Keratinocyte (primary cell): ENCODE measurements around the gene CRB2.

ENCODE experiments used
- EZH2 ChIP-seq: IDR thresholded peaks from one replicate; pipeline ENCODE4 v1.6.1; 2012; ENCODE audit warnings: inconsistent platforms, mild to moderate bottlenecking, low read length, moderate library complexity
- TF ChIP-seq, protein P1 (sequence below), 3 experiments: IDR thresholded peaks in 1 of 3; conservative IDR thresholded peaks in 1 of 3; optimal IDR thresholded peaks in 1 of 3; 2 replicates in 2 of 3; 3 replicates in 1 of 3; pipeline versions ENCODE3 to v1.5.1; 2011; ENCODE audit warnings: low read length in 3 of 3, mild to moderate bottlenecking in 3 of 3, moderate library complexity in 2 of 3, control low read depth in 1 of 3, inconsistent platforms in 1 of 3; ENCODE audit not compliant: insufficient read depth in 2 of 3; ENCODE audit errors: extremely low read depth in 1 of 3

- TF ChIP-seq, protein P1, sequence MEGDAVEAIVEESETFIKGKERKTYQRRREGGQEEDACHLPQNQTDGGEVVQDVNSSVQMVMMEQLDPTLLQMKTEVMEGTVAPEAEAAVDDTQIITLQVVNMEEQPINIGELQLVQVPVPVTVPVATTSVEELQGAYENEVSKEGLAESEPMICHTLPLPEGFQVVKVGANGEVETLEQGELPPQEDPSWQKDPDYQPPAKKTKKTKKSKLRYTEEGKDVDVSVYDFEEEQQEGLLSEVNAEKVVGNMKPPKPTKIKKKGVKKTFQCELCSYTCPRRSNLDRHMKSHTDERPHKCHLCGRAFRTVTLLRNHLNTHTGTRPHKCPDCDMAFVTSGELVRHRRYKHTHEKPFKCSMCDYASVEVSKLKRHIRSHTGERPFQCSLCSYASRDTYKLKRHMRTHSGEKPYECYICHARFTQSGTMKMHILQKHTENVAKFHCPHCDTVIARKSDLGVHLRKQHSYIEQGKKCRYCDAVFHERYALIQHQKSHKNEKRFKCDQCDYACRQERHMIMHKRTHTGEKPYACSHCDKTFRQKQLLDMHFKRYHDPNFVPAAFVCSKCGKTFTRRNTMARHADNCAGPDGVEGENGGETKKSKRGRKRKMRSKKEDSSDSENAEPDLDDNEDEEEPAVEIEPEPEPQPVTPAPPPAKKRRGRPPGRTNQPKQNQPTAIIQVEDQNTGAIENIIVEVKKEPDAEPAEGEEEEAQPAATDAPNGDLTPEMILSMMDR (optimal IDR thresholded peaks at IDR 0.05 in 1 of 3, IDR thresholded peaks at IDR 0.05 in 1 of 3, conservative IDR thresholded peaks at IDR 0.05 in 1 of 3; ENCODE audit: extremely low read depth in 1 of 3, insufficient read depth in 2 of 3, low read length in 3 of 3): no peak
- TF ChIP-seq EZH2: no peak
Observed at GRCh38 chr9:123350590-123351310, 5.2 kb upstream of the CRB2 start.
